ENCODE results near the gene PIGN.

PIGN gene

GRCh38 chr18:61998335-61998734, 188.5 kb downstream of the PIGN start:
- no peak for DNase-seq

DNA sequence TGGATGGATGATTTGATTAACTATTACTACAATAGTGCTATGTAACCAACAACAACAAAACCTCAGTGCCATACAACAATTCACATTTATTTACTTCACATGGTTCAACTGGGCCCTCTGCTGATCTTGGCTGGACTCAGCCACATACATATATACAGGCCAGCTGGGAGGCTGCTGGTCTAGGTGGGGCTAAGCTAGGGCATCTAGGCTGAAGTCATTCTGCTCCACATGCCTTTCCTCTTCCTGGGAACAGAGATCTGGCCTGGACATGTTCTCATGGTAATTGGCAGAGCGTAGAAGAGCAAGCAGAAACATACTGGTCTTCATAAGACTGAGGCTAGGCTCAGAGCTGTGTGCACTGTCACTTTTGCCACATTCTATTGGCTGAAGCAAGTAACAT, 191.2 kb downstream of the PIGN start:
- no peak for DNase-seq

DNA sequence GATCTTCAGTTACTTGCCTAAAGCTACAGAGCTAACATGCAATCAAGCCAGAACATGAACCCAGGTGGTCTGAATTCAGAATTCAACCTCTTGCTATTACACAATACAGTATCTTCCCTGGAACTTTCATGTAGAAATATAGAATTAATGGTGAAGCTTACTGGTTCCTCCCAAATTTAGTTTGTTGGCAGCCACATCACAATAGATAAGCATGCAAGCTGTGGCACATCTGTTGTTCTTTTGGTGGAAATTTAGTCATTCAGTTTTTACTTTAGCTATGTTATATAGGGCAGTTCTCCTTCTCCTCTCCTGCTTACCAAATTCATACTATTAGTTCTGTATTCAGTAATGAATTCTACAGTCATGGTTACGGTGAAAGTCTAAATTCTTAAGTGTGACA, 193.0 kb downstream of the PIGN start:
- DNase-seq, result no peak

DNA sequence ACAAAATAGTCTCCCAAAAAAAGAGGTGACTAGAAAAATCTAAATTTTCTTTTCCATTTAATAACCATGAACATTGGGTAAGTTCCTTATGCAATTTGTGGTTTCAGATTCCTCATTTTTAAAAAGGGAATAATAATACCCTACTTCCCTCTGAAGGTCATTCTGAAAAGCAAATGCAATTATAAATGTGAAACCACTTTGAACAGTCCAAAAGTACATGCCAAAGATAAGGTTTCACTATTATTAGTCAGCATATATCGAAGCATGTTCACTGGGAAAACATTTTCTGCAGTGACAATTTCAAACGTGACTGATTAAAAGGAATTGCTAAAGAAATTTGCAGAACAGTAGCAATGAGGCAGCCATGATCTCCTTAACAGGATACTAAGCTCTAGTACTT, 193.9 kb downstream of the PIGN start:
- no peak for DNase-seq

DNA sequence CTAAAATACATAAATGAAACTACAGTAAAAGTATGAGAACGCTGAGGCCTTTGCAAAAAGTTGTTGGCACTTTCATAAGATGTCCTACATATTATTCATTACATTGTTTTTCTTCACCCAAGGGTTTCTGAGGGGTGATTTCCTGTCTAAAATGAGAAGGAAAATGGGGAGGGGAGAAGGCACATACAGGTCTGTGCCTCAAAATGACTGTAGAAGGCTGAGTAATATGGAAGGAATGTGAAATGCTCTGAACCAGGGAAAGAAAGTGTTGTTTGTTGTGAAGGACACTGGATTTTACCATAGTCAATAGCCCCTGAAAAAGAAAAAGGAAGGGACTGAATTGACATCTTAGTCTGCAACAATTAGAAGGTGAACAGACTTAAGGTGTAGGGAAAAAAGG, 194.6 kb downstream of the PIGN start:
- DNase-seq, result no peak

DNA sequence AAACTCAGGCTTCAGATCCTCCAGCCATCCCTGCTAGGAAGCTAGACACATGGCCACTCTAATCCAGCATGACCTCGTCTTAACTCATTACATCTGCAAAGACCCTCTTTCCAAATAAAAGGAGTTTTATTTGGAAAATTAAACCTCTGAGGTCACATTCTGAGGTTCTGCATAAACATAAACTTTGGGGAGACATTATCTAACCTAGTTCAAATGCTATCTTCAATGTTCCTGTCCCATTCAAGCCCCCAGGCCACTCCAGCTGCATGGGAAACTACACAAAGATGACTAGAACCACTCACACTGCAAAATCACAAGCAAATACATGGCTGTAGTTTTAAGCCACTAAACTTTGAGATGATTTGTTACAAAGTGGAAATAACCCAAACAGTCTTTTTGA, 195.0 kb downstream of the PIGN start:
- DNase-seq, result no peak

GRCh38 chr18:61991201-61991600, 195.7 kb downstream of the PIGN start:
- no peak for DNase-seq

Measured in CD4-positive, alpha-beta T cell treated with Interleukin-4 for 1 hour (primary cell).